Measurements from ENCODE around the gene ERICH4. TPM values are rescaled to one million over a fixed set of nuclear protein-coding genes. Genes with fewer than 3 reads are reported as not detected.

The ERICH4 gene
- total and polyA plus RNA-seq, 2 experiments from 2014 or later: not detected

DNA sequence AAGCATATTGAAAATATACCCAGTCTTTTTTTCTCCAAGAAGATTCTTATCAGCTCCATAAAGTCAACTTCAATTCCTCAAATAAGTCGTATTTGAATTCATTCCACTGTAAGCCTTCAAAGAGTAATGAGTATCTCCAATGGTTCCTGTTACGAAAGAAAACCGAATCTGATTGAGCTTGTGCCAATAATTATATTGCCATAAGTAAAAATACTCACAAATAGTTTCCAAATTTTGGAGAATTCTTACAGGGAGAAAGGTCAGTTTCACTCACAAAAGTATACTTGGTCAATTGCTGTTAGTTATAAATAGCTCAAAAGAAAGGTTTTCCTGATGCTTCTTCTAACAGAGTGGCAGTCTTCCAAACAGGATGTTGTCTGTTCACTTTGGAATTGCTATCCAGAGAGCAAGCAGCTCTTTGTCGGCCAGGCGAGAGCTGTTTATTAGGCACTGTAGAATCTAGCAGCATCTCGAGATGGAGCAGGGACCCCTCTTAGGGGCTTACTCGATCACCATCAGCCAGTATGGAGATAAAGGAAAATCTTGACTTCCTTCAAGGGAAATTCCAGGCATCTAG, 13.5 kb downstream of the ERICH4 start (continued):
- TF ChIP-seq, protein P1, sequence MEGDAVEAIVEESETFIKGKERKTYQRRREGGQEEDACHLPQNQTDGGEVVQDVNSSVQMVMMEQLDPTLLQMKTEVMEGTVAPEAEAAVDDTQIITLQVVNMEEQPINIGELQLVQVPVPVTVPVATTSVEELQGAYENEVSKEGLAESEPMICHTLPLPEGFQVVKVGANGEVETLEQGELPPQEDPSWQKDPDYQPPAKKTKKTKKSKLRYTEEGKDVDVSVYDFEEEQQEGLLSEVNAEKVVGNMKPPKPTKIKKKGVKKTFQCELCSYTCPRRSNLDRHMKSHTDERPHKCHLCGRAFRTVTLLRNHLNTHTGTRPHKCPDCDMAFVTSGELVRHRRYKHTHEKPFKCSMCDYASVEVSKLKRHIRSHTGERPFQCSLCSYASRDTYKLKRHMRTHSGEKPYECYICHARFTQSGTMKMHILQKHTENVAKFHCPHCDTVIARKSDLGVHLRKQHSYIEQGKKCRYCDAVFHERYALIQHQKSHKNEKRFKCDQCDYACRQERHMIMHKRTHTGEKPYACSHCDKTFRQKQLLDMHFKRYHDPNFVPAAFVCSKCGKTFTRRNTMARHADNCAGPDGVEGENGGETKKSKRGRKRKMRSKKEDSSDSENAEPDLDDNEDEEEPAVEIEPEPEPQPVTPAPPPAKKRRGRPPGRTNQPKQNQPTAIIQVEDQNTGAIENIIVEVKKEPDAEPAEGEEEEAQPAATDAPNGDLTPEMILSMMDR (conservative IDR thresholded peaks at IDR 0.05; ENCODE audit: low read depth in 2 of 2): no peak
- no peak for TF ChIP-seq ZNF331 (CRISPR knock-in tag; IDR thresholded peaks at IDR 0.05; ENCODE audit: low read depth)
- no peak for TF ChIP-seq JUNB (IDR thresholded peaks at IDR 0.05; ENCODE audit: unreplicated experiment)
- TF ChIP-seq, protein P2, sequence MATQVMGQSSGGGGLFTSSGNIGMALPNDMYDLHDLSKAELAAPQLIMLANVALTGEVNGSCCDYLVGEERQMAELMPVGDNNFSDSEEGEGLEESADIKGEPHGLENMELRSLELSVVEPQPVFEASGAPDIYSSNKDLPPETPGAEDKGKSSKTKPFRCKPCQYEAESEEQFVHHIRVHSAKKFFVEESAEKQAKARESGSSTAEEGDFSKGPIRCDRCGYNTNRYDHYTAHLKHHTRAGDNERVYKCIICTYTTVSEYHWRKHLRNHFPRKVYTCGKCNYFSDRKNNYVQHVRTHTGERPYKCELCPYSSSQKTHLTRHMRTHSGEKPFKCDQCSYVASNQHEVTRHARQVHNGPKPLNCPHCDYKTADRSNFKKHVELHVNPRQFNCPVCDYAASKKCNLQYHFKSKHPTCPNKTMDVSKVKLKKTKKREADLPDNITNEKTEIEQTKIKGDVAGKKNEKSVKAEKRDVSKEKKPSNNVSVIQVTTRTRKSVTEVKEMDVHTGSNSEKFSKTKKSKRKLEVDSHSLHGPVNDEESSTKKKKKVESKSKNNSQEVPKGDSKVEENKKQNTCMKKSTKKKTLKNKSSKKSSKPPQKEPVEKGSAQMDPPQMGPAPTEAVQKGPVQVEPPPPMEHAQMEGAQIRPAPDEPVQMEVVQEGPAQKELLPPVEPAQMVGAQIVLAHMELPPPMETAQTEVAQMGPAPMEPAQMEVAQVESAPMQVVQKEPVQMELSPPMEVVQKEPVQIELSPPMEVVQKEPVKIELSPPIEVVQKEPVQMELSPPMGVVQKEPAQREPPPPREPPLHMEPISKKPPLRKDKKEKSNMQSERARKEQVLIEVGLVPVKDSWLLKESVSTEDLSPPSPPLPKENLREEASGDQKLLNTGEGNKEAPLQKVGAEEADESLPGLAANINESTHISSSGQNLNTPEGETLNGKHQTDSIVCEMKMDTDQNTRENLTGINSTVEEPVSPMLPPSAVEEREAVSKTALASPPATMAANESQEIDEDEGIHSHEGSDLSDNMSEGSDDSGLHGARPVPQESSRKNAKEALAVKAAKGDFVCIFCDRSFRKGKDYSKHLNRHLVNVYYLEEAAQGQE (IDR thresholded peaks at IDR 0.05; ENCODE audit: unreplicated experiment): no peak
- no peak for TF ChIP-seq POLR2AphosphoS5 (IDR thresholded peaks at IDR 0.05; ENCODE audit: low read depth)

DNA sequence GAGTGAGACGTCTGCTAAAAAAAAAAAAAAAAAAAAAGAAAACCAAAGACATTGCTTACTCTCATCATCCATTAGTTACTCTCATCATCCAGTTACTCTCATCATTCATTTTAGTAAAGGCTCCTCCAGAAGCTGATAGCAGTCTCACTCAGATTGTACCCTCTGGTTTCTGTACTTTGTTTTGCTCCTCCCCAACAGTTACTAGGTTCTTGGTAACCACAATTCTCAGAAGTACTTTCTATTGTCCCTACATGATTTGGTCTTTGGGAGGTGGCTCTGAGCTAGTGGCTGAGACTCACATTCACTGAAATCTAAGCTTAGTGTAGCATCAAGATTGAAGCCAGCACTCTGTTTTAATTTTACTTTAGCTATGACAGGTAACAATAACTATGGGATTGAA, 14.3 kb downstream of the ERICH4 start:
- H3K9me2 ChIP-seq (ENCODE audit: insufficient read depth): no peaks in the 10 kb centered on the region
- peak overlapping the region; percentile 52; the same call in 1 of the 2 replicates for H2AFZ ChIP-seq
- H4K20me1 ChIP-seq (replicated peaks; ENCODE audit: insufficient read depth): no peaks in the 10 kb centered on the region
- H3F3A ChIP-seq (replicated peaks; ENCODE audit: low read depth): no peaks in the 10 kb centered on the region
- no peak overlapping the region for H3K27ac ChIP-seq (ENCODE audit: low read depth)
- H3K27me3 ChIP-seq (ENCODE audit: insufficient read depth): no peaks in the 10 kb centered on the region
- H3K27me3 Mint-ChIP-seq (ENCODE audit: insufficient read depth, low read depth, poor library complexity): peaks cover 4% of the 10 kb centered on the region
- ATAC-seq: no peak
- H3K9me3 Mint-ChIP-seq: peaks cover 4% of the 10 kb centered on the region
- no peaks in the 10 kb centered on the region for H3K36me3 ChIP-seq (ENCODE audit: insufficient read depth)
- no peaks in the 10 kb centered on the region for H3K4me1 ChIP-seq (ENCODE audit: insufficient read depth)
- no peaks in the 10 kb centered on the region for H3K79me2 ChIP-seq (replicated peaks; ENCODE audit: insufficient read depth)
- no peak overlapping the region for H3K27ac Mint-ChIP-seq
- no peaks in the 10 kb centered on the region for H3K4me1 Mint-ChIP-seq
- DNase-seq (ENCODE audit: low spot score): no peak
- H3K4me2 ChIP-seq: no peak overlapping the region
- H3K36me3 Mint-ChIP-seq (ENCODE audit: low read depth): peaks cover 1% of the 10 kb centered on the region; the same call in 1 of the 3 replicates
- H3K4me3 ChIP-seq: no peak overlapping the region
- H3K4me3 Mint-ChIP-seq: no peak overlapping the region
- TF ChIP-seq, protein P3, sequence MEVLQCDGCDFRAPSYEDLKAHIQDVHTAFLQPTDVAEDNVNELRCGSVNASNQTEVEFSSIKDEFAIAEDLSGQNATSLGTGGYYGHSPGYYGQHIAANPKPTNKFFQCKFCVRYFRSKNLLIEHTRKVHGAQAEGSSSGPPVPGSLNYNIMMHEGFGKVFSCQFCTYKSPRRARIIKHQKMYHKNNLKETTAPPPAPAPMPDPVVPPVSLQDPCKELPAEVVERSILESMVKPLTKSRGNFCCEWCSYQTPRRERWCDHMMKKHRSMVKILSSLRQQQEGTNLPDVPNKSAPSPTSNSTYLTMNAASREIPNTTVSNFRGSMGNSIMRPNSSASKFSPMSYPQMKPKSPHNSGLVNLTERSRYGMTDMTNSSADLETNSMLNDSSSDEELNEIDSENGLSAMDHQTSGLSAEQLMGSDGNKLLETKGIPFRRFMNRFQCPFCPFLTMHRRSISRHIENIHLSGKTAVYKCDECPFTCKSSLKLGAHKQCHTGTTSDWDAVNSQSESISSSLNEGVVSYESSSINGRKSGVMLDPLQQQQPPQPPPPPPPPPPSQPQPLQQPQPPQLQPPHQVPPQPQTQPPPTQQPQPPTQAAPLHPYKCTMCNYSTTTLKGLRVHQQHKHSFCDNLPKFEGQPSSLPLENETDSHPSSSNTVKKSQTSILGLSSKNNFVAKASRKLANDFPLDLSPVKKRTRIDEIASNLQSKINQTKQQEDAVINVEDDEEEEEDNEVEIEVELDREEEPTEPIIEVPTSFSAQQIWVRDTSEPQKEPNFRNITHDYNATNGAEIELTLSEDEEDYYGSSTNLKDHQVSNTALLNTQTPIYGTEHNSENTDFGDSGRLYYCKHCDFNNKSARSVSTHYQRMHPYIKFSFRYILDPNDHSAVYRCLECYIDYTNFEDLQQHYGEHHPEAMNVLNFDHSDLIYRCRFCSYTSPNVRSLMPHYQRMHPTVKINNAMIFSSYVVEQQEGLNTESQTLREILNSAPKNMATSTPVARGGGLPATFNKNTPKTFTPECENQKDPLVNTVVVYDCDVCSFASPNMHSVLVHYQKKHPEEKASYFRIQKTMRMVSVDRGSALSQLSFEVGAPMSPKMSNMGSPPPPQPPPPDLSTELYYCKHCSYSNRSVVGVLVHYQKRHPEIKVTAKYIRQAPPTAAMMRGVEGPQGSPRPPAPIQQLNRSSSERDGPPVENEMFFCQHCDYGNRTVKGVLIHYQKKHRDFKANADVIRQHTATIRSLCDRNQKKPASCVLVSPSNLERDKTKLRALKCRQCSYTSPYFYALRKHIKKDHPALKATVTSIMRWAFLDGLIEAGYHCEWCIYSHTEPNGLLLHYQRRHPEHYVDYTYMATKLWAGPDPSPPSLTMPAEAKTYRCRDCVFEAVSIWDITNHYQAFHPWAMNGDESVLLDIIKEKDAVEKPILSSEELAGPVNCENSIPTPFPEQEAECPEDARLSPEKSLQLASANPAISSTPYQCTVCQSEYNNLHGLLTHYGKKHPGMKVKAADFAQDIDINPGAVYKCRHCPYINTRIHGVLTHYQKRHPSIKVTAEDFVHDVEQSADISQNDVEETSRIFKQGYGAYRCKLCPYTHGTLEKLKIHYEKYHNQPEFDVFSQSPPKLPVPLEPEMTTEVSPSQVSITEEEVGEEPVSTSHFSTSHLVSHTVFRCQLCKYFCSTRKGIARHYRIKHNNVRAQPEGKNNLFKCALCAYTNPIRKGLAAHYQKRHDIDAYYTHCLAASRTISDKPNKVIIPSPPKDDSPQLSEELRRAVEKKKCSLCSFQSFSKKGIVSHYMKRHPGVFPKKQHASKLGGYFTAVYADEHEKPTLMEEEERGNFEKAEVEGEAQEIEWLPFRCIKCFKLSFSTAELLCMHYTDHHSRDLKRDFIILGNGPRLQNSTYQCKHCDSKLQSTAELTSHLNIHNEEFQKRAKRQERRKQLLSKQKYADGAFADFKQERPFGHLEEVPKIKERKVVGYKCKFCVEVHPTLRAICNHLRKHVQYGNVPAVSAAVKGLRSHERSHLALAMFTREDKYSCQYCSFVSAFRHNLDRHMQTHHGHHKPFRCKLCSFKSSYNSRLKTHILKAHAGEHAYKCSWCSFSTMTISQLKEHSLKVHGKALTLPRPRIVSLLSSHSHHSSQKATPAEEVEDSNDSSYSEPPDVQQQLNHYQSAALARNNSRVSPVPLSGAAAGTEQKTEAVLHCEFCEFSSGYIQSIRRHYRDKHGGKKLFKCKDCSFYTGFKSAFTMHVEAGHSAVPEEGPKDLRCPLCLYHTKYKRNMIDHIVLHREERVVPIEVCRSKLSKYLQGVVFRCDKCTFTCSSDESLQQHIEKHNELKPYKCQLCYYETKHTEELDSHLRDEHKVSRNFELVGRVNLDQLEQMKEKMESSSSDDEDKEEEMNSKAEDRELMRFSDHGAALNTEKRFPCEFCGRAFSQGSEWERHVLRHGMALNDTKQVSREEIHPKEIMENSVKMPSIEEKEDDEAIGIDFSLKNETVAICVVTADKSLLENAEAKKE (CRISPR knock-in tag; IDR thresholded peaks at IDR 0.05): no peak
- TF ChIP-seq, protein P2 (IDR thresholded peaks at IDR 0.05; ENCODE audit: unreplicated experiment): no peak
- no peak for TF ChIP-seq EZH2phosphoT487 (IDR thresholded peaks at IDR 0.05; ENCODE audit: unreplicated experiment)
- no peak for TF ChIP-seq JUNB (IDR thresholded peaks at IDR 0.05; ENCODE audit: unreplicated experiment)
- no peak for TF ChIP-seq EZH2 (IDR thresholded peaks at IDR 0.05; ENCODE audit: low read depth, unreplicated experiment)
- TF ChIP-seq ZNF114 (CRISPR knock-in tag; IDR thresholded peaks at IDR 0.05): no peak
- no peak for TF ChIP-seq POLR2AphosphoS5 (IDR thresholded peaks at IDR 0.05; ENCODE audit: low read depth)

All from GM23338 (cell line).